ENCODE results near the gene KCNAB1. TPM values are rescaled to one million over a fixed set of nuclear protein-coding genes. Genes with fewer than 3 reads are reported as not detected.

KCNAB1 gene
- total RNA-seq, 1 experiment from 2014 or later: not detected

- no TSS peak for BruUV-seq (replicated peaks)
- no peak overlapping the region for H3K27ac ChIP-seq (ENCODE audit: low read depth, low read length, poor library complexity, severe bottlenecking)
- no peaks in the 10 kb centered on the region for H3K9me3 ChIP-seq (ENCODE audit: low read depth, low read length, poor library complexity, severe bottlenecking)
- intact Hi-C loops (cut with micrococcal nuclease; ENCODE audit: unreplicated experiment): no loop called here
- CTCF ChIA-PET: no interaction called here
- POLR2A ChIA-PET (ENCODE audit: low non-redundant PET): no interaction called here
- no peaks in the 10 kb centered on the region for H3K36me3 ChIP-seq (ENCODE audit: insufficient read depth, low read length, poor library complexity, severe bottlenecking)
- no peaks in the 10 kb centered on the region for H3K4me1 ChIP-seq (ENCODE audit: insufficient read depth, low read length, poor library complexity, severe bottlenecking)
- DNase-seq (ENCODE audit: low spot score): no peak
- no peak for TF ChIP-seq EZH2 (IDR thresholded peaks at IDR 0.05; ENCODE audit: borderline replicate concordance, low read depth, low read length, poor library complexity, severe bottlenecking)
- no peak for TF ChIP-seq CTCF (conservative IDR thresholded peaks at IDR 0.05; ENCODE audit: low read depth, low read length)
- H3K4me3 ChIP-seq (ENCODE audit: low read depth, low read length, poor library complexity, severe bottlenecking): no peak overlapping the region
- no peaks in the 10 kb centered on the region for H3K27me3 ChIP-seq (replicated peaks; ENCODE audit: insufficient read depth, low read depth, low read length, poor library complexity)
Measured at GRCh38 chr3:156142702-156143101, 22.3 kb downstream of the KCNAB1 start.

GRCh38 chr3:156143136-156143535 is 22.8 kb downstream of the KCNAB1 start:
- CTCF ChIA-PET: interaction anchor here (0.6 kb wide), 1 partner anchor 241 kb away, joined by 3 read pairs; no protein-coding TSS in a partner anchor
- Histone ChIP-seq H3K4me1 (ENCODE audit: insufficient read depth, low read length, poor library complexity, severe bottlenecking) (no peaks in the 10 kb centered on the region), H3K36me3 (ENCODE audit: insufficient read depth, low read length, poor library complexity, severe bottlenecking) (no peaks in the 10 kb centered on the region), H3K4me3 (ENCODE audit: low read depth, low read length, poor library complexity, severe bottlenecking) (no peak overlapping the region), H3K27ac (ENCODE audit: low read depth, low read length, poor library complexity, severe bottlenecking) (no peak overlapping the region), H3K9me3 (ENCODE audit: low read depth, low read length, poor library complexity, severe bottlenecking) (no peaks in the 10 kb centered on the region), H3K27me3 (replicated peaks; ENCODE audit: insufficient read depth, low read depth, low read length, poor library complexity) (no peaks in the 10 kb centered on the region)
- TF ChIP-seq CTCF (conservative IDR thresholded peaks at IDR 0.05; ENCODE audit: low read depth, low read length) (no peak), EZH2 (IDR thresholded peaks at IDR 0.05; ENCODE audit: borderline replicate concordance, low read depth, low read length, poor library complexity, severe bottlenecking) (no peak)
- no peak for DNase-seq (ENCODE audit: low spot score)
- intact Hi-C loops (cut with micrococcal nuclease; ENCODE audit: unreplicated experiment): no loop called here
- POLR2A ChIA-PET (ENCODE audit: low non-redundant PET): no interaction called here
- no TSS peak for BruUV-seq (replicated peaks)

- BruUV-seq (replicated peaks): no TSS peak
- no peak for DNase-seq (ENCODE audit: low spot score)
- H3K9me3 ChIP-seq (ENCODE audit: low read depth, low read length, poor library complexity, severe bottlenecking): no peaks in the 10 kb centered on the region
- ChIA-PET CTCF (interaction anchor here (0.6 to 0.8 kb wide), 2 partner anchors 100 to 240 kb away, joined by 3 read pairs; no protein-coding TSS in a partner anchor), POLR2A (ENCODE audit: low non-redundant PET) (no interaction called here)
- no peaks in the 10 kb centered on the region for H3K27me3 ChIP-seq (replicated peaks; ENCODE audit: insufficient read depth, low read depth, low read length, poor library complexity)
- no peak for TF ChIP-seq EZH2 (IDR thresholded peaks at IDR 0.05; ENCODE audit: borderline replicate concordance, low read depth, low read length, poor library complexity, severe bottlenecking)
- TF ChIP-seq CTCF (conservative IDR thresholded peaks at IDR 0.05; ENCODE audit: low read depth, low read length): no peak
- no peak overlapping the region for H3K4me3 ChIP-seq (ENCODE audit: low read depth, low read length, poor library complexity, severe bottlenecking)
- intact Hi-C loops (cut with micrococcal nuclease; ENCODE audit: unreplicated experiment): no loop called here
- H3K4me1 ChIP-seq (ENCODE audit: insufficient read depth, low read length, poor library complexity, severe bottlenecking): no peaks in the 10 kb centered on the region
- H3K27ac ChIP-seq (ENCODE audit: low read depth, low read length, poor library complexity, severe bottlenecking): no peak overlapping the region
- H3K36me3 ChIP-seq (ENCODE audit: insufficient read depth, low read length, poor library complexity, severe bottlenecking): no peaks in the 10 kb centered on the region
Measured at GRCh38 chr3:156144060-156144459, 23.7 kb downstream of the KCNAB1 start.
